Stimulated activated CD8-positive, alpha-beta memory T cell treated with anti-CD3 and anti-CD28 coated beads, Interleukin-12 subunit alpha, Interleukin-12 subunit beta, amount 100 ng/mL, for 1 hour (primary cell): ENCODE data around the gene KCNF1.

Experiments
- DNase-seq: peaks from one replicate; pipeline ENCODE4 v3.0.0-alpha.2; 2020; ENCODE audit warnings: low read depth

The KCNF1 gene

GRCh38 chr2:10880586-10881321 lies 31.0 kb upstream of the KCNF1 start:
- DNase-seq: no peak

DNA sequence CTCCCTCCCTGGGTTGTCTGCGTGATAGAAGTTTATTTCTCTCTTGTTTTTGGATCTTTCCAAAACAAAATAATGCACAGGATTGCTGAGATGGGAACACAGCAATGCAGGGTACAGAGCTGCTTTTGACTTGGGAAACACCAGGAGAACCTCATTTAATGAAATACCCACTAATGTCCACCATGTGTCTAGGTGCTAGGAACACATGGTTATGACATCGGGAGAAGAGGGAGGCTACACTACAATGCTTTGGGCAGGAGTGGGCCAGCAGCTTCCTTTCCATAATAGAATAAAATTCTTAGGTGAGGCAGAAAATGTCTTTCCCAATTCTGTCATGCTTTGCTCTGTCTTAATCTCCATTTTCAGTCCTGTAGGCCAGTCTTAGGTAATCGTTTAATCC lies 29.2 kb upstream of the KCNF1 start:
- no peak for DNase-seq

DNA sequence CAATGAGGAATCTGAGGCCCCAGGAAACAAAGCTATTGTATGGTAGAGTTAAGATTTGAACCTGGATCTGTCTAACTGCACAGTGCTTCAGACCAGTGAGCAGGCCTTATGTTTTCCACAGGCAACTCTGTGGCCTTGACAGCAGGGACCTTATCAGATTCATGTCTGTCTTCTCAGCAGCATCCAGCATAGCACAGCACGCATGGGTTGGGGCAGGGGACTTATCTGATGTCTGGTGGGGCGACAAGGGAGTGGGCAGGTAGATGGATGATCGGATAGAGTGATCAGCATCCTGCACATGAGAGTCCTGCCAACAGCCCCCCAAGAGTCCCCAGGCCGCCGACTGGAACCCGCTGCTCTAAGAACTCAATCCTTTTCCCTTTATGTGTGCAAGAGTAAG lies 28.7 kb upstream of the KCNF1 start:
- DNase-seq: no peak

DNA sequence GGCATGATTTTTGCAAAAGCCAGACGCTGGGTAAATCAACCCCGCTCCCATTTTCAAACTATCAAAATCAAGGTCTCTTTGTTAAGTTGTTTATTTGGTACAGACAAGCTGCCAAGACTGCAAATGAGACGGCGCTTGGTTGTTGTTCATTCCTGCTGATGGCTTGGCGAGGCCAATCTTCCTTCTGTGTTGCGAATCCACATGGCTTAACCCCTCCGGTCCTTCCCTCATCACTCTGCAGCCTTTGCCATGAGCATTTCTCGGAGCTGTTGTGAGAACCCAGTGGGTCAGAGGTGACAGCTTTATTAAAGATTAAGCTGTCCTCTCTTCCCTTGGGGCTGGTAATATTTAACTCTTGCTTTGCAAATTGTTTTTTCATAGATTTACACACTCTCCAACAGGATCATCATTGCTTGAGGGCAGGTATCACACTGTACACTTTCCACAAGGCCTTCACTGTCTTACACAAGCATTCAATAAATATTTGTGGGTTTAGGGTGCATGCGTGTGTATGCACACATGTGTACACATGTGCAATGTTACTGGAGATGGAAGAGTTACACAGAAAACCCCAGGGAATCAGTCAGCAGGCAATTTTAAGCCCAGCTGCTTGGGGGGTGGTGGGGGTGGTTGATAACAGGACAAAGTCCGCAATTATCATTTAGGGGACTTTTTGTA lies 27.8 kb upstream of the KCNF1 start:
- no peak for DNase-seq

DNA sequence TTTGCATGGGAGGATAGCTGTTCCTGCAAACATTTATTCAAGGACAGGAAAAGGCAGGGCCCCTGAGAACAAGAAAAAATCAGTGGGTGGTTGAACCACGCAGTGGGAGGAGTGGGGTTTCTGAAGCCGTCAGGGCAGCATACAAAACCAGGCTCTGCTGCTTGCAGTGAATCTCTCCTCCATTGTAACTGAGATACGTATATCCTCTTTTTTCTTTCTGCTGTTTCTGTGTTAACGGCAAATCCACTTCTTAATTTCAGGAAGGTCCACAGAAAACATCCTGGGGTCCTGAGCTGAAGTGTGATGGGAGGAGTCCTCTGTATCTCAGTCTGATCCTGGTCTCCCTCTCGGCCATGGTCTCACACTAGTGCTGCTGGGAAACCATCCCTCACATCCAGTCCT lies 27.2 kb upstream of the KCNF1 start:
- DNase-seq: no peak

GRCh38 chr2:10885094-10885860 lies 26.5 kb upstream of the KCNF1 start:
- DNase-seq: no peak

DNA sequence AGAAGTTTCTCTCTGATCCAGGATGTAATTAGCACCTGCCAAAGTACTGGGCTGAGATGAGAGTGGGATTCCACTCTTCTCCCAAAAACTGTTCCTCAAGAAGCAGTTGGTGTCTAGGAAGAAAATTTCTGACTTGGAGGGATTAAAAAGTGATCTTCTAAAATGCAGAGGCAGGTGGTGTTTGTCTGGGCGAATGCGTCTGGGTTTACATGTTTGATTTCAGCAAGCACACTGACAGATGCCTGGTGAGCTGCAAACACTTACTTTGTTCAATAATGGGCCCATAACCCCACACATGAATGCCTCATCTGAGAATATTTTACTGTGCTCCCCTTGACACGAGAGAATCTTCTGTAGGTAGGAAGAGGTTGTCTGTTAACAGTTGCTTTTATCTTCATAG lies 24.3 kb upstream of the KCNF1 start:
- DNase-seq: no peak

- no peak for DNase-seq
Measured at GRCh38 chr2:10889651-10890215, 22.0 kb upstream of the KCNF1 start.

- DNase-seq: no peak
Measured at GRCh38 chr2:10890706-10891270, 20.9 kb upstream of the KCNF1 start.

- DNase-seq: no peak
Measured at GRCh38 chr2:10891390-10891789, 20.3 kb upstream of the KCNF1 start.

DNA sequence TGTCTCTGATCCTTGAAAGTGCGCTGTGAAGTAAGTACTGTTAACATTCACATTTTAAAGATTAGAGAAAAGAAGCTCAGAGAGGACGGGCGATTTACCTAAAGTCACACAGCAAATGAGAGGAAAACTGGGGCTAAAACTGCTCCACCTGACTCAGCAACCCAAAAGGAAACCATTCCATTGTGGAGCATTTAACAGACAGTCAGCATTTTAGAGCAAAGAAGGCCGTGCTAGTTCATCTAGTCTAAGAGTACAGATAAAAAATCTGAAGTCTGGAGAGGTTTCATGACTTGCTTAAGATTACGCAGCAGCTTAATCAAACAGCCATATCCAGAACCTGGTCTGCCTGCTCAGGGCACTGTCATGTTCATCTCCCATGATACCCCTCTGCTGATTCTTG lies 19.9 kb upstream of the KCNF1 start:
- no peak for DNase-seq

GRCh38 chr2:10892316-10892715 lies 19.4 kb upstream of the KCNF1 start:
- no peak for DNase-seq

GRCh38 chr2:10892796-10893350 lies 18.9 kb upstream of the KCNF1 start:
- no peak for DNase-seq

GRCh38 chr2:10894264-10894935 lies 17.3 kb upstream of the KCNF1 start:
- no peak for DNase-seq

- no peak for DNase-seq
Measured at GRCh38 chr2:10895231-10895630, 16.5 kb upstream of the KCNF1 start.

DNA sequence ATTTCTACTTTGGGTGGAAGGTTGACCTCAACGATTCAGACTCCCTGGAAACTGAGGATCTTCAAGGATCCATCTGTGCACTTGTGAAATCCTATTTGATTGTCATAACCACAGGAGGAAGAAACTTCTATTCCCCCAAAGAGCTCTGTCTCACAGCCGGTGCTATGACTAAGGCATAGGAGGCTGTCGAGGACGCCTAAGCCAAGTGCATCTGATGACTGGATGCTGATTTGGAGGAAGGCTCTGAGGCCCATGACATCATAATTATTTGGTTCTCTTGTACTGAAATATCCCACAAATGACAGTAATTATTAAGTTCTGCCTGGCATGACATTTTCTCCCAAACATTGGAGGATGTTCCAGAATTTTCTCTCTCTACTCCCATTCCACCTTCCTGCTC lies 13.8 kb upstream of the KCNF1 start:
- DNase-seq: no peak

- no peak for DNase-seq
Measured at GRCh38 chr2:10900216-10901109, 11.3 kb upstream of the KCNF1 start.

GRCh38 chr2:10901160-10901939 lies 10.4 kb upstream of the KCNF1 start:
- DNase-seq: no peak

DNA sequence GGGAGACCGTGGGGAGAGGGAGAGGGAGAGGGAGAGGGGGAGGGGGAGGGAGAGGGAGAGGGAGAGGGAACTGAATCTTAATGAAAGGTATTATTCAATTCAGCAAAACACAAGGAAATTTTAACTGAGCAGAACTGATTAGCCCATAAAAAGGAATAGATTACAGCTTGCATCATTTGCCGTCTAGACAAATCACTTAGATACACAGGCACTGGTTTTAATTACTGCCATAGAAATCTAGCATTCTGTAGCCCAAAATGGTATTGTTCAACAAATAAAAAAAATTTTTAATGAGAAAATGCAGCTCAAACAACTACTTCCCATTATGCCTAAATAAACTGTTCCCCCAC lies 7.9 kb upstream of the KCNF1 start:
- no peak for DNase-seq

DNA sequence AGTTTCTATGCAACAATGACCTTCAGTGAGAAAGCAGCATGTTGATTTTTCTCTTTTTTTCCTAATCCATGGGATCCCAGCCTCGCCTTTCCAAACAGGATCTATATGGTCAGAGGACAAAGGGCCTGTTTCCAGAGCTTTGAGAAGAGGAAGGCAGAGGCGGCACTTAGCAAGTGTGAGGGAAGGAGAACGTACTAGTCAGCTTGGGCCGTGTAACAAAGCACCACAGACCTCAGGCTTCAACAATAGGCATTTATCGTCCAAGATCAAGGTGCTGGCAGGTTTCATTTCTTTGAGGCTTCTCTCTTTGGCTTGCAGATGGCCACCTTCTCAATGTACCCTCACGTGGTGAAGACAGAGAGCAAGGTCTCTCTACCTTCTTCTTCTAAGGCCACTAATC lies 7.3 kb upstream of the KCNF1 start:
- no peak for DNase-seq
